NCI-H1930 (cell line): Measurements from ENCODE around the gene NRG3.

Experiments used
- DNase-seq, 2 experiments: peaks; one replicate each; lab custom pipeline; 2025; lab: John Stamatoyannopoulos, UW

Gene NRG3

GRCh38 chr10:81884856-81885255 lies 9.9 kb downstream of the NRG3 start:
- DNase-seq = no peak

DNA sequence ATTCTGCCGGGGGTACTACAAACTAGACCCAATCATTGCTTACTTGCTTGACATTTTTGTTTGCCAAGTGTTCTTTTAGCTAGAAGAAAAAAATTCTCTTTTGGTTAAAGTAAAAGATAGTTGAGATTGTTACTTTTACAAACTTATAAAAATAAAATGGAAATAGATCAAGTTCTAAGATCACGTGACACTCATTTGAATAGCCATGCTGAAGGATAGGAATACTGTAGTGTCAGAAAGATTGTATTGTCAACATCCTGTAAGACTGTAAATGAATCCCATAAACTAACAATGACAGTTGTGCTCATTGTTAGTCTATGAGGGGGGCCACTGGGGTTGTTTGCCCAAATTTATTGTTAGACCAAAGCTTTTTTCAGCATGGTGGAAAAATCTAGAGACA lies 10.5 kb downstream of the NRG3 start:
- DNase-seq = no peak

- no peak for DNase-seq
Measured at GRCh38 chr10:81886939-81887338, 11.9 kb downstream of the NRG3 start.

- DNase-seq = no peak
Measured at GRCh38 chr10:81889181-81889769, 14.3 kb downstream of the NRG3 start.

- no peak for DNase-seq
Measured at GRCh38 chr10:81894616-81895015, 19.6 kb downstream of the NRG3 start.

DNA sequence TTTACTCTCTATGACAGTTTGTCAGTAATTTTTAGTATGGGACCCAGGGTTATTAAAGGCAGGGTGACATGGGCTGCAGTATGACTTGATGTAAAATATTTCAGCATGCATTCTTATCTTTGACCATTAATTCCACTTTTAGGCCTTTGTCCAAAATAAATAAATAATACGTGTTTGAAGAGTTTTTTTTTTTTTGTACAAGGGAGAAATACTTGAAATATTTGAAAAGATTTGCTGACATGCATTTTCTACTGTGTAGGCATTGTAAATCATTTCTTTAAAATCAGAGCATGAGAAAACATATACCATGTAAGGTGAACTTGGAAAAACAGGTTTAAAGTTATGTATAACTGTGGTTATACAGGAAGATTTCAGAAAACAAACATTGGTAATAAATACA lies 23.5 kb downstream of the NRG3 start:
- no peak for DNase-seq

DNA sequence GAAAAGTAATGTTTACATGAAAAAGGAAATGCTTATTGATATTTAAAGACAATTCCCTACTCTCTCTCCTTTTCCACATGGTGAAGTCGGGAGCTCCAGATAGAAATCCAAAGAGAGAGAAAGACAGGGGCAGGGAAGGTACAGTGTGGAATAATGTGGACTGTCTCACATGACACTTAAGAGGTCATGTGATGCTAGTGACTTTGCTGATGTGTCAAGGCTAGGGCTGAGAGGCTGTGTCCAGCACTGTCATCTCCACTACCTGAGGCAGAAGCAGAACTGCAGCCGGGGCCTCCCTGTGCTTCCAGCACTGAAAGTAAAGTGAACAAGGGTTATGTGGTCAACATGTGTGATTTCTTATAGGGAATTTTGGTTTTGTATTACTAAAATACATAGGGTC lies 26.0 kb downstream of the NRG3 start:
- DNase-seq = no peak

DNA sequence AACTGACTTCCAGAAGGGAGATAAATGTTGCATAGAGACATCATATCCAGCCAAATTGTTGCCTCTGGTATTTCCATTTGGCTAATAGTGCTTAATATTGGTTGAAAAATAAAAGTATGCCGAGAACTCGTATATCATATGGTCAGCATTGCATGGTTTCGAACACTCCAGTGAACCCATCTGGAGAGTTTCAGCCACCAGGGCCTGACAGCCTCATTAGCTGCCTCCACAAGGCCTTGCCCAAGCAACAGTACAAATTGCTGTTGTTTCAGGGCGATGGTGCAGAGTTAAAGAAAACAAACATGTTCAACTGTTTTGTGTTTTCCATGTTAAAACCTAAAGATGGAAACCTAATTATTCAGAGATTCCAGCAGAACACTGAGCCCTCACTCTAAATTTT lies 28.5 kb downstream of the NRG3 start:
- no peak for DNase-seq

DNA sequence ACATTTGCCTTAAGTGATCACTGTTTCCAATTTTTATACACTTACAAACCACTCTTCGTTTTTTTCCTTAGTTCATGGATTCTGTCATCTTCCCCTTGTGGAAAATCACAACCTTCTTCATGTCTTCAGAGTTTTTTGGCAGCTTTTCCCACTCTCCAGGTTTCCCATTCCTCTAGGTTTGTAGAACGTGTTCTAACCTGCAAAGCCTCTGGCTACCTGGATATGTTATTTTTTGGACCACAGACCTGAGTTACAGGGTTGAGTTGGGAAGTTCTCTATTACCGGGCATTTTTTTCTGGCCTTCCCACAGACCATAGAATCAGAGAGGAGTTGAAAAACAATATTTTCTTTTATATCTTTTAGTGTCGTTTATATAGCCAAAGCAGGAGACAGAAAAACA lies 30.2 kb downstream of the NRG3 start:
- no peak for DNase-seq

- DNase-seq = no peak
Measured at GRCh38 chr10:81909453-81909852, 34.5 kb downstream of the NRG3 start.

DNA sequence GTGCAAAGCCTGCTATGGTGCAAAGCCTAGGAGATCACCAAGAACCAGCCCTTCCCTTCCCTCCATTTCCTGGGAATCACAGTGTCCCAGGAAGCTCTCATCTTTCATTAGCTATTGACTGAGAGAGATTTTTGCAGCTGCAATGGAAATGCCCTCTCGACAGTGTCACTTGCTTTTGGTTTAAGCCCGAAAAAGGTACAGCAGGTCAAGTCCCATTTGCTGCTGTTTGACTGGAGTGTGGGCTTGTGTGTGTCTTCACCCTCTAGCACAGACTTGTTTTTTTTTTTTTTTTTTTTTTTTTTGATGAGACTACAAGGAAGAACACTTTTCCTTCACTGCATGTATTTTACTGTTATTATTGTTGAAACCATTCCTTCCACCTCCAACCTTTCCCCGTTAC lies 36.3 kb downstream of the NRG3 start:
- DNase-seq = no peak

- DNase-seq = no peak
Measured at GRCh38 chr10:81914736-81915503, 39.9 kb downstream of the NRG3 start.

GRCh38 chr10:81915504-81915897 lies 40.5 kb downstream of the NRG3 start:
- no peak for DNase-seq

DNA sequence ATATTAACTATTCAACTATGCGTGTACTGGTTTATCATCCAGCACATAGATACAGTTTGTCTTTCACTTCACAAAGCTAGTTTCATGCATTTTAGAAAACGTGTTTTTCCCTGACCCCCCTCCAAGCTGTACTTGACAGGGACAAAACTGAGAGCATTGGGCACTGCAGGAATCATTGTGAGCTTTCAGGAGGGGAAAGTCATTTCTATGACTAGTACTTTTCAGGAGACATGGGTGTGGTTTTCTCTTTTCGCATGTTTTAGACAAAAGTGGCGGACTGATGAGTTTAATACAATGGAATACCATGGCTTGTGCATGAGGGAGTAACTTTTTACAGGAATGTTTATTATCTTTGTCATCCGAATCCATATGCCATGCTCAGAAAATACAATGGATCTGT lies 42.7 kb downstream of the NRG3 start:
- no peak for DNase-seq

GRCh38 chr10:81918766-81919165 lies 43.8 kb downstream of the NRG3 start:
- no peak for DNase-seq

DNA sequence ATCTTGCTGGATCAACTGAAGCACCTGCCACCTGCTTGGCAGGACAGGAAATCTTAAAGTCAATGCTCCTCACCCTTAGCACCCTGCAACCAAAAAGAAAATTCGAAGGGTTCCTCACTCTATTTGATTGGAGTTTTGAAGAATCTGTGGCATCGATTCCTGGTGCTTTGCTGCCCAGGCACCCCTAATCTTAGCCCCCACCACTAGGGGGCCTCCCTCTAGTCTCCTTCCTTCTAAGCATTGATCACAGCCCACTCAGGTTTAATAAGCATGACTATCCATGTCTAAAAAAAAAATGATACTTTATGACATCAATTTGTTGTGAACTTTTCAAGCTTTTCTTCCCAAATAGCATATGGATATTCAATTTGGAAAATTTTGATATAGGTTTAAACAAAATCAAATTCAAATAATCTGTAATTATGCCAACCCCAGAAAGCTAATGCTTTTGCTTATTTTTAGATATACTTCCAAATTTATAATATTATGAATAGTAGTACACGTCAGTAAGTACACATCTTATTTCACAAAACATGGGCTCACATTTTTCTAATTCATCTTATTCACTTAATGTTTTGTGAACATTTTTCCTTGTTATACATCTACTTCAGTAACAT lies 45.3 kb downstream of the NRG3 start:
- DNase-seq = no peak

DNA sequence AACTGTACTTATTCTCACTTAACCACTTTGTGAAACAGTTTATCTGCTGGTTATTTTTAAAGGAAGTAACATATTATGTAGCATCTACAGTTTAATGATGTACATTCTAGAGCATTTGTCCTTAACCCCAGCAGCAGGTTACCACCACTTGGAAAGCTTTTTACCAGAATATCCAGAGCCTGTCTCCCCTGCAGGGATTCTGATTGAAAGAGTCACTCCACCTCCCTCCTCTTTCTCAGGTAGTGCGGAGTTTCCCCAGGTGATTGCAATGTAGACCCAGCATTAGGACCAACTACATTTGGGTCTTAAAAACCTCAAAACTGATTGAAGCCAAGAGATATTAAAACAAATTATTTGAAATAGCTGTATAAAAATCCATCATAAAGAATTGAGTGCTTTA lies 53.1 kb downstream of the NRG3 start:
- no peak for DNase-seq

DNA sequence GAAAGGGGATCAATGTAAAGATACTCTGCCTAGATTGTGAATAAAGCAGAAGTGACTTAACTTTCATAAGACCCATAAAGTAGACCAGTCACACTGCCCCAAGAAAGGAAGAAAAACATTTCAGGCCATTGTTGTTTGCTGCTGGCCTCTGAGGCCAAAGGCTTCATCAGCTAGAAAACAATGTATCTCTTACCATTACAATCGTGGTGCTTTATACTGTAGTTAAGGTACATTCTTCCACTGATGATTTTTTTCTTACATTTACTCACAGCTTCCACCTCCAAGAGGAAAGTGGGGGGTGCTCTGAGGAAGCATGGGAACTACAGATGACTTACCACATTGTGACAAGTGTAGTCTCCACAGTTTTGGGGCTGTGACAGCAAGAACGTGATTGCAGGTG lies 68.6 kb downstream of the NRG3 start:
- no peak for DNase-seq

- DNase-seq = no peak
Measured at GRCh38 chr10:81944609-81945008, 69.6 kb downstream of the NRG3 start.

- DNase-seq = no peak
Measured at GRCh38 chr10:81949283-81949682, 74.3 kb downstream of the NRG3 start.

- DNase-seq = no peak
Measured at GRCh38 chr10:81950358-81950757, 75.4 kb downstream of the NRG3 start.

DNA sequence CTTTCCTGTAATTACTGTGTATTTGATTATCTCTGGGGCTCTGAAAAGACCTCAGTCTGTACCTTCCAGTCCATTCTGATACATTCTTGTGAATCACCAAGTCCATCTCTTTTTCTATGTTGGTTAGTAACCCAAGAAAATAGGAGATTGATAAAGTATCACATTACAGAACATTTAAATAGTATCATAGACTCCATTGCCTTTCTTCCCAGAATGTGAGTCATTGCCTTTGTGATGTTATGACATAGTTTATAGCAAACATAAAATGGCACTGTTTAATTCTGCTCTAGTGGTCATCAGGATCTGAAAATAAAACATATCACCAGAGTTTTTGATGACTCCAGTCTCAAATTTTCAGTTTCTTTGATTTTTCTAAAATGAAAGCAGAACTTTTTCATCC lies 78.4 kb downstream of the NRG3 start:
- DNase-seq = no peak

GRCh38 chr10:81957976-81958375 lies 83.0 kb downstream of the NRG3 start:
- DNase-seq = no peak

DNA sequence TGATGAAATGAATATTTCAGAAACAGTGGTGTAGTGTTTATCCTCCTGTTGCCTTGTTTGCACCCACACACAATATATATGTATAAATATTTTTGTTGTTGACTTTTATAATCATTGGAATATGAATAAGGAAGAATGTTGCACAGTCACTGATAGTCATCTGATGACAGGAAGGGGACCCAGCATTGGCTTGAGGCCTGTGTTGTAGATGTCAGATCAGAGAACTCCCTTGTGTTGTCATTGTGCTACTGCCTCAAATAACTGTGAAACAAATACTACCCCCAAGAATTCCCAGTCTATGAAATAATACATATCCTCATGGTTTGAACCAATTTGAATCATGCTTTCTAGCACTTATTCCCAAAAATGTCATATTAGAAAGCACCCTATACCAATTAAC lies 84.0 kb downstream of the NRG3 start:
- no peak for DNase-seq
